Common myeloid progenitor, CD34-positive (primary cell): Measurements from ENCODE around the gene PSMB7.

Experiments used
- CTCF ChIA-PET: fragments of 350-600 bp; sonication (Branson Sonifier 250); formaldehyde crosslinking; loops from one replicate; lab custom pipeline; 2021; ENCODE audit warnings: antibody characterized with exemption; lab: Charles Lee
- POLR2A ChIA-PET: fragments of 350-600 bp; sonication (Branson Sonifier 250); formaldehyde crosslinking; loops from one replicate; lab custom pipeline; 2021; ENCODE audit warnings: antibody characterized with exemption; lab: Charles Lee
- DNase-seq, 3 donors: peaks; one replicate each; pipeline versions ENCODE4 v3.0.0 to v3.0.0-alpha.2; 2013
- H3K27ac ChIP-seq, 2 experiments: 1 replicate in 1 of 2; 2 replicates in 1 of 2; pipeline ENCODE4 v1.7.0; 2013; ENCODE audit warnings: inconsistent platforms in 2 of 2, low read length in 2 of 2, mild to moderate bottlenecking in 2 of 2, low read depth in 1 of 2, moderate library complexity in 1 of 2; ENCODE audit not compliant: severe bottlenecking in 2 of 2, insufficient read depth in 1 of 2, poor library complexity in 1 of 2
- H3K27me3 ChIP-seq, 5 experiments: replicated peaks in 2 of 5; 1 replicate in 3 of 5; 2 replicates in 2 of 5; pipeline versions ENCODE4 v1.6.1 to v1.7.0; 2013; ENCODE audit warnings: low read length in 4 of 5, mild to moderate bottlenecking in 2 of 5, moderate library complexity in 2 of 5, inconsistent platforms in 1 of 5; ENCODE audit not compliant: insufficient read depth in 5 of 5, control insufficient read depth in 4 of 5
- H3K36me3 ChIP-seq, 4 experiments: 1 replicate in 2 of 4; 2 replicates in 2 of 4; pipeline versions ENCODE4 v1.6.1 to v1.7.0; 2013; ENCODE audit warnings: low read length in 3 of 4, control low read depth in 1 of 4, mild to moderate bottlenecking in 1 of 4; ENCODE audit not compliant: control insufficient read depth in 4 of 4, insufficient read depth in 4 of 4
- H3K4me1 ChIP-seq, 4 experiments: 1 replicate in 3 of 4; 2 replicates in 1 of 4; pipeline versions ENCODE4 v1.6.1 to v1.7.1; 2013; ENCODE audit warnings: low read length in 3 of 4, mild to moderate bottlenecking in 3 of 4, control low read depth in 1 of 4, inconsistent platforms in 1 of 4, moderate library complexity in 1 of 4; ENCODE audit not compliant: control insufficient read depth in 4 of 4, insufficient read depth in 4 of 4; ENCODE audit errors: control extremely low read depth in 1 of 4
- H3K4me3 ChIP-seq, 7 experiments: 1 replicate in 4 of 7; 2 replicates in 3 of 7; pipeline versions ENCODE4 v1.5.1 to v1.7.0; 2013; ENCODE audit warnings: mild to moderate bottlenecking in 7 of 7, low read length in 6 of 7, moderate library complexity in 6 of 7, inconsistent platforms in 2 of 7, low read depth in 2 of 7, control low read depth in 1 of 7; ENCODE audit not compliant: insufficient read depth in 4 of 7, control insufficient read depth in 1 of 7; ENCODE audit errors: extremely low read depth in 1 of 7
- H3K9me3 ChIP-seq, 5 experiments: 1 replicate in 4 of 5; 2 replicates in 1 of 5; pipeline versions ENCODE4 v1.6.1 to v1.7.1; 2013; ENCODE audit warnings: low read length in 4 of 5, mild to moderate bottlenecking in 2 of 5, inconsistent platforms in 1 of 5, low read depth in 1 of 5, moderate library complexity in 1 of 5; ENCODE audit not compliant: control insufficient read depth in 4 of 5, insufficient read depth in 2 of 5; ENCODE audit errors: control extremely low read depth in 1 of 5
- WGBS: methylation state at CpG from one replicate; pipeline ENCODE4 v1.1.5; 2013; ENCODE audit not compliant: insufficient coverage; 5-methylcytosine and 5-hydroxymethylcytosine counted together

Gene PSMB7

DNA sequence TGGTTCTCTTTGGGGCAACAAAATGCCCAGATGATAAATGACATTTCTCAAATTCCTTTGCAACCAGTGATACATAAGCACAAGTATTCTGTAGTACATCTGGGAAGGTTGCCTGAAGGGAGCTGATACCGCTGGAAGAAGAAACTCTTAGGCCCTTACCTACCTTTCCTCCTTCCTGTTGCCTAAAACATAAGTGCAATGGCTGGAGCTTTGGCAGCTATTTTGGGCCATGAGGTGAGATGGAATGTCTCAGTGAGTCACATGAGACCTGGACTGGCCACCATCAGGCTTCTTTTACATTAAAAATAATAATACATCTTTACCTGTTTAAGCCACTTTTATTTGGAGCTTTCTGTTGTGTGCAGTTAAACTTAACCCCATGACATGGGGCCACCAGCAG lies 23.8 kb upstream of the PSMB7 start:
- DNase-seq = no peak
- ChIA-PET POLR2A (no interaction called here), CTCF (interaction anchor here (1.3 to 1.6 kb wide), 3 partner anchors 9 to 98 kb away, joined by 4 to 9 read pairs (median 4); no protein-coding TSS in a partner anchor)
- Histone ChIP-seq H3K9me3 (peaks cover 0 to 5% (median 2%) of the 10 kb centered on the region in 5 experiments), H3K27me3 (peaks cover 0 to 4% (median 0%) of the 10 kb centered on the region in 5 experiments), H3K36me3 (no peaks in the 10 kb centered on the region), H3K4me1 (peaks cover 0 to 10% (median 5%) of the 10 kb centered on the region in 4 experiments), H3K4me3 (no peak overlapping the region), H3K27ac (no peak overlapping the region)
- WGBS = no CpG with 5 or more reads among the region's 1 CpG

GRCh38 chr9:124438091-124438490 lies 22.8 kb upstream of the PSMB7 start:
- H3K27me3 ChIP-seq = peaks cover 0 to 4% (median 0%) of the 10 kb centered on the region in 5 experiments
- ChIA-PET CTCF (interaction anchor here (1.2 kb wide), 1 partner anchor 18 kb away, joined by 3 read pairs; no protein-coding TSS in a partner anchor), POLR2A (no interaction called here)
- peaks cover 0 to 10% (median 5%) of the 10 kb centered on the region in 4 experiments for H3K4me1 ChIP-seq
- no peak overlapping the region for H3K27ac ChIP-seq
- peaks cover 0 to 5% (median 2%) of the 10 kb centered on the region in 5 experiments for H3K9me3 ChIP-seq
- H3K4me3 ChIP-seq = no peak overlapping the region
- WGBS = 98% methylated on average over 9 of the region's 9 CpGs
- DNase-seq = no peak
- no peaks in the 10 kb centered on the region for H3K36me3 ChIP-seq

DNA sequence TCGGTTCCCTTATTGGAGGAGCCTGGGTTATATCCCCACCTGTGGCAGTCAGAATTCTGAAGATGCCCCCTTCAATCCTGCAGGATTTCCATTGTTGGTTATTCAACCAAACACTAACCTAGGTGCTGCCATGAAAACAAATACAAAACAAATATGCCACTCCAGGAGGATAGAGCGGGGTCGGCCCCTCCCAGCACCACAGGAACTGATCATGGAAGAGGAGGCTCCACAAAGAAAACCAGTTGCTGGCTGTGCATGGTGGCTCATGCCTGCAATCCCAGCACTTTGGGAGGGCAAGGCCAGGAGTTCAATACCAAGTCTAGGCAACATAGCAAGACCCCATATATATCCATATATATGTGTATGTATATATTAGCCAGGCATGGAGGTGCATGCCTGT lies 21.8 kb upstream of the PSMB7 start:
- POLR2A ChIA-PET = no interaction called here
- CTCF ChIA-PET = interaction anchor here (3.3 kb wide), 1 partner anchor 17 kb away, joined by 13 read pairs; no protein-coding TSS in a partner anchor

DNA sequence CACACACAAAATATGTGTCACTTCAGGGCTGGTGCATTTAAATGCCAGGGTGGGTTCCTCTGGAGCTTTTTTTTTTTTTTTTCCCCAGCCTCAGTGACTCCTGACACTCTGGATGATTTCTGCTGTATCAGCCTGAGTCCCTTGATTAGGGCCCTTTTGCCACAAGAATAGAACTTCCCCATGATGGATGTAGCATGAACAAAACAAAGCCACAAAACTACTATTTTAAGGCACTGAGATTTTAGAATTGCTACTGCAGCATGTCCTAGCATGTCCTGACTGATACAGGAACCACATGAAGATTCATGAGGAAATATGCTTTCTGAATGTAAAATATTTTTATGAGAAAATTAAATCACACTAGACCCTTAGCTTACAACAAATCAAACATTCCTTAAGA lies 21.1 kb upstream of the PSMB7 start:
- no peaks in the 10 kb centered on the region for H3K36me3 ChIP-seq
- H3K27ac ChIP-seq = no peak overlapping the region
- ChIA-PET CTCF (interaction anchor here (1.1 to 3.3 kb wide), 3 partner anchors 12 to 74 kb away, joined by 3 to 13 read pairs (median 7); no protein-coding TSS in a partner anchor), POLR2A (interaction anchor here (0.6 kb wide), 1 partner anchor 126 kb away, joined by 4 read pairs; no protein-coding TSS in a partner anchor)
- H3K4me3 ChIP-seq = no peak overlapping the region
- H3K27me3 ChIP-seq = peaks cover 0 to 4% (median 0%) of the 10 kb centered on the region in 5 experiments
- peak in 1 of 3 donors; percentile 20 for DNase-seq
- peaks cover 0 to 7% (median 3%) of the 10 kb centered on the region in 4 experiments for H3K4me1 ChIP-seq
- peaks cover 0 to 3% (median 2%) of the 10 kb centered on the region in 5 experiments for H3K9me3 ChIP-seq

More for the DNA sequence above, 21.8 kb upstream of the PSMB7 start:
- WGBS = 83% methylated on average over 1 of the region's 3 CpGs
- H3K27ac ChIP-seq = no peak overlapping the region
- peaks cover 0 to 4% (median 0%) of the 10 kb centered on the region in 5 experiments for H3K27me3 ChIP-seq
- no peaks in the 10 kb centered on the region for H3K36me3 ChIP-seq
- H3K9me3 ChIP-seq = peaks cover 0 to 3% (median 2%) of the 10 kb centered on the region in 5 experiments
- H3K4me1 ChIP-seq = peaks cover 0 to 10% (median 5%) of the 10 kb centered on the region in 4 experiments
- no peak overlapping the region for H3K4me3 ChIP-seq
- DNase-seq = no peak

DNA sequence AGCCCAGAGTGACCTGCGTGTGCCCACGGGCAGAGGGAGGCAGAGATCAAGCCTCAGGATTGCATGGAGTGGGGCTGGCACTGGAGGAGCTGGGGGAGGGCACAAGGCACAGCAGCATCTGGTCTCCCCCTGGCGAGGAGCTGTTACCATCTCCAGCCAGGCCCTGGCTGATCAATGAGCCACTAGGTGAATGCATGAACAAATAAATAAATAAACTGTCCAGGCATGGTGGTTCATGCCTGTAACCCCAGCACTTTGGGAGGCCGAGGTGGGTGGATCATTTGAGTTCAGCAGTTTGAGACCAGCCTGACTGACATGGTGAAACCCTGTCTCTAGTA lies 14.3 kb upstream of the PSMB7 start:
- CTCF ChIA-PET = interaction anchor here (1.1 to 3.2 kb wide), 3 partner anchors 9 to 106 kb away, joined by 4 to 11 read pairs (median 4); no protein-coding TSS in a partner anchor
- Histone ChIP-seq H3K4me1 (no peaks in the 10 kb centered on the region), H3K27me3 (no peaks in the 10 kb centered on the region), H3K27ac (no peak overlapping the region), H3K4me3 (no peak overlapping the region), H3K9me3 (no peaks in the 10 kb centered on the region), H3K36me3 (no peaks in the 10 kb centered on the region)
- 100% methylated on average over 4 of the region's 4 CpGs for WGBS
- POLR2A ChIA-PET = no interaction called here
- no peak for DNase-seq

DNA sequence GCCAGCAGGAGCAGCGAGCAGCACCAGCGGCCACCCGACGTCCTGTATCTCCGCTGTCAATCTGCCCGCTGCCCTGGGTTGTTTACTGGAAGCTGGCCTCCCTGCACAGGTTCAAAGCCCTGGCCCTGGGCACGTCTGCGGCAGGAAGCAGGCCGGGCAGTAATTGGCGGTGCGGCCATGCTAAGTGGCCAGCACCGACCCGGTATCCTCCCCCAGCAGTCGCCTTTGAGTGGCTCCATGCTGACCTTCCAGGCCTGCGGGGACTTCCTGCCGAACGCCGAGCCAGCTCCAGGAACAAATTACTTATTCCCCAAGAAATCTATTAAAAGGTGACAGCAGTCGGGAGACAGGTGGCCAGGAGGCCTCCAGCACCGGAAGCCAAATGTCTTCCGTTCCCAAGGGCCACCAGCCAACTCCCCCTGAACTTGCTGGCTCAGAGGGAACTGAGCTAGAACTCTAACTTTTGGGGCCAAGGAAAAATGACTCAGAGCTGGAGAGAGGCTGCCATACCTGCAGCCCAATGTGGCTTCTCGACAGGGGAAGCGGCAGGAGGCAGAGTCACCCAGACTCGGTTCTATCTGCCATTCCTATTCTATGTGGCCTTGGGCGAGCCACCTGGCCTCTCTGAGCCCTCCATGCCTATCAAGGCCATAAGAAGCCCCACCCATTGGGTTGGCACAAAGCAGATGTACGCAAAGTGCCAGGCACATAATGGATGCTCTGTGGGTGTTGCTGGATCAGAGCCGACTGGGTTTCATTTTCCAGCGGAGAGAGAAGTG lies 13.7 kb upstream of the PSMB7 start:
- 95% methylated on average over 25 of the region's 28 CpGs for WGBS
- Histone ChIP-seq H3K4me1 (no peaks in the 10 kb centered on the region), H3K36me3 (no peaks in the 10 kb centered on the region), H3K27ac (no peak overlapping the region), H3K4me3 (no peak overlapping the region), H3K27me3 (no peaks in the 10 kb centered on the region), H3K9me3 (no peaks in the 10 kb centered on the region)
- ChIA-PET CTCF (interaction anchor here (2.0 to 3.2 kb wide), 2 partner anchors 8 to 107 kb away, joined by 4 to 11 read pairs; no protein-coding TSS in a partner anchor), POLR2A (no interaction called here)
- no peak for DNase-seq

- no peaks in the 10 kb centered on the region for H3K27me3 ChIP-seq
- DNase-seq = no peak
- H3K27ac ChIP-seq = no peak overlapping the region
- ChIA-PET POLR2A (no interaction called here), CTCF (interaction anchor here (1.5 kb wide), 1 partner anchor 10 kb away, joined by 6 read pairs; no protein-coding TSS in a partner anchor)
- H3K4me1 ChIP-seq = no peaks in the 10 kb centered on the region
- 94% methylated on average over 3 of the region's 4 CpGs for WGBS
- H3K9me3 ChIP-seq = no peaks in the 10 kb centered on the region
- H3K4me3 ChIP-seq = no peak overlapping the region
- no peaks in the 10 kb centered on the region for H3K36me3 ChIP-seq
Measured at GRCh38 chr9:124427281-124427680, 12.0 kb upstream of the PSMB7 start.
